ENCODE data around the gene CHCHD4. TPM values are rescaled to one million over a fixed set of nuclear protein-coding genes. Genes with fewer than 3 reads are reported as not detected.

Gene CHCHD4
- total and polyA plus RNA-seq, 10 of the 15 experiments (the other 5 are each of a cell fraction or from before 2014, with no cell fraction given): 21.0 to 46.8 (median 29.0) TPM

- Histone ChIP-seq H3K36me3 (ENCODE audit: control insufficient read depth in 2 of 2, insufficient read depth in 2 of 2, low read length in 1 of 2) (peaks cover 7 to 26% of the 10 kb centered on the region in 2 experiments; a peak in 3 of 4 replicates), H3K4me3 (no peak overlapping the region), H3K9ac (ENCODE audit: control insufficient read depth, insufficient read depth, low read length) (no peak overlapping the region), H2AFZ (ENCODE audit: control insufficient read depth, low read depth, low read length) (no peak overlapping the region), H3K4me1 (ENCODE audit: control insufficient read depth, insufficient read depth, low read length) (no peaks in the 10 kb centered on the region), H3K4me2 (ENCODE audit: control insufficient read depth, insufficient read depth) (no peak overlapping the region), H3K27ac (ENCODE audit: control insufficient read depth, insufficient read depth) (no peak overlapping the region), H4K20me1 (ENCODE audit: control insufficient read depth, insufficient read depth) (no peaks in the 10 kb centered on the region), H3K9me3 (replicated peaks; ENCODE audit: control insufficient read depth, insufficient read depth, low read length) (no peaks in the 10 kb centered on the region), H3K79me2 (ENCODE audit: control insufficient read depth, insufficient read depth, low read length) (no peaks in the 10 kb centered on the region), H3K27me3 (replicated peaks in 1 of 2; ENCODE audit: control insufficient read depth in 2 of 2, insufficient read depth in 2 of 2, low read length in 1 of 2) (no peaks in the 10 kb centered on the region)
- DNase-seq (ENCODE audit: low read depth, low spot score) (no peak), ATAC-seq (no peak), FAIRE-seq (no peak)
- in situ Hi-C loops (cut with MboI) (no loop called here), intact Hi-C loops (cut with micrococcal nuclease; ENCODE audit: unreplicated experiment) (no loop called here)
- POLR2A ChIA-PET: no interaction called here
- no TSS peak for BruUV-seq (replicated peaks)
- WGBS (ENCODE audit: insufficient coverage, insufficient replicate concordance, low lambda C conversion rate, missing lambda C conversion rate): 93% methylated on average over 3 of the region's 3 CpGs
- CTCF ChIA-PET: no interaction called here
- RAD21 ChIA-PET (ENCODE audit: unreplicated experiment): no interaction called here
- no peak for TF ChIP-seq FOXK2 (IDR thresholded peaks at IDR 0.05)
- TF ChIP-seq NKRF (conservative IDR thresholded peaks at IDR 0.05): no peak
- SMC1A ChIA-PET (ENCODE audit: uncharacterized antibody, unreplicated experiment): no interaction called here
Observed at GRCh38 chr3:14137004-14137403, 12.3 kb upstream of the CHCHD4 start.

GRCh38 chr3:14135581-14135980, 10.9 kb upstream of the CHCHD4 start:
- ChIA-PET SMC1A (ENCODE audit: uncharacterized antibody, unreplicated experiment) (no interaction called here), POLR2A (no interaction called here), RAD21 (ENCODE audit: unreplicated experiment) (no interaction called here), CTCF (no interaction called here)
- H3K9ac ChIP-seq (ENCODE audit: control insufficient read depth, insufficient read depth, low read length): no peak overlapping the region
- intact Hi-C loops (cut with micrococcal nuclease; ENCODE audit: unreplicated experiment): no loop called here
- no peaks in the 10 kb centered on the region for H3K9me3 ChIP-seq (replicated peaks; ENCODE audit: control insufficient read depth, insufficient read depth, low read length)
- no peak overlapping the region for H3K4me3 ChIP-seq
- H3K4me2 ChIP-seq (ENCODE audit: control insufficient read depth, insufficient read depth): no peak overlapping the region
- BruUV-seq (replicated peaks): no TSS peak
- H3K79me2 ChIP-seq (ENCODE audit: control insufficient read depth, insufficient read depth, low read length): no peaks in the 10 kb centered on the region
- no peak for TF ChIP-seq ASH2L (IDR thresholded peaks at IDR 0.05; ENCODE audit: borderline replicate concordance, low read depth)
- TF ChIP-seq E4F1 (IDR thresholded peaks at IDR 0.05; ENCODE audit: borderline replicate concordance, partially characterized antibody): no peak
- no peak for TF ChIP-seq HCFC1 (IDR thresholded peaks at IDR 0.05; ENCODE audit: low read length)
- TF ChIP-seq MEF2B (IDR thresholded peaks at IDR 0.05; ENCODE audit: partially characterized antibody, poor library complexity, severe bottlenecking): no peak
- TF ChIP-seq RB1 (IDR thresholded peaks at IDR 0.05; ENCODE audit: borderline replicate concordance): no peak
- TF ChIP-seq HDAC6 (IDR thresholded peaks at IDR 0.05; ENCODE audit: unreplicated experiment): no peak
- no peak for TF ChIP-seq TARDBP (IDR thresholded peaks at IDR 0.05; ENCODE audit: borderline replicate concordance)
- TF ChIP-seq E2F8 (IDR thresholded peaks at IDR 0.05; ENCODE audit: low read depth, partially characterized antibody): no peak
- no peak for TF ChIP-seq MTA2 (IDR thresholded peaks at IDR 0.05; ENCODE audit: low read depth)
- no peak for TF ChIP-seq STAT3 (IDR thresholded peaks at IDR 0.05; ENCODE audit: low read depth, low read length)
- H3K27ac ChIP-seq (ENCODE audit: control insufficient read depth, insufficient read depth): no peak overlapping the region
- WGBS (ENCODE audit: insufficient coverage, insufficient replicate concordance, low lambda C conversion rate, missing lambda C conversion rate): 92% methylated on average over 11 of the region's 11 CpGs
- H3K36me3 ChIP-seq (ENCODE audit: control insufficient read depth in 2 of 2, insufficient read depth in 2 of 2, low read length in 1 of 2): peaks cover 16 to 29% of the 10 kb centered on the region in 2 experiments
- no peaks in the 10 kb centered on the region for H4K20me1 ChIP-seq (ENCODE audit: control insufficient read depth, insufficient read depth)
- DNase-seq (ENCODE audit: low read depth, low spot score) (no peak), FAIRE-seq (no peak), ATAC-seq (no peak)
- no peaks in the 10 kb centered on the region for H3K27me3 ChIP-seq (replicated peaks in 1 of 2; ENCODE audit: control insufficient read depth in 2 of 2, insufficient read depth in 2 of 2, low read length in 1 of 2)
- in situ Hi-C loops (cut with MboI): no loop called here
- no peak overlapping the region for H2AFZ ChIP-seq (ENCODE audit: control insufficient read depth, low read depth, low read length)
- H3K4me1 ChIP-seq (ENCODE audit: control insufficient read depth, insufficient read depth, low read length): no peaks in the 10 kb centered on the region

Data from GM12878 (cell line).